IMR-90 (cell line): ENCODE results near the gene BRINP1. TPM values are rescaled to one million over a fixed set of nuclear protein-coding genes. Genes with fewer than 3 reads are reported as not detected.

Source experiments
- ATAC-seq: fragments of 200-7000 bp; cut with Tn5 transposase; 2 replicates; pipeline ENCODE4 v1.9.1; 2020; ENCODE audit warnings: low read depth, mild to moderate bottlenecking, moderate library complexity
- BruUV-seq: library from RNA; stranded (reverse); fragments of 400-500 nt; replicated peaks from 2 replicates; lab custom pipeline; 2021; lab: Mats Ljungman, UMichigan
- CTCF ChIA-PET: fragments of 300-600 bp; formaldehyde crosslinking; extraction: SDS; loops from one replicate; lab custom pipeline; 2021; ENCODE audit warnings: antibody characterized with exemption; lab: Yijun Ruan, JAX
- POLR2A ChIA-PET: fragments of 300-600 bp; sonication (Branson Sonifier 250); formaldehyde crosslinking; loops from one replicate; lab custom pipeline; 2022; ENCODE audit warnings: antibody characterized with exemption; ENCODE audit not compliant: unreplicated experiment; lab: Charles Lee
- DNase-seq: peaks from one replicate; pipeline ENCODE4 v3.0.0; 2013
- H2AFZ ChIP-seq: replicated peaks from 2 replicates; pipeline ENCODE3; 2013; ENCODE audit warnings: low read length, mild to moderate bottlenecking; ENCODE audit not compliant: poor library complexity
- H2AK5ac ChIP-seq: 2 replicates; pipeline ENCODE4 v1.6.1; 2013; ENCODE audit warnings: low read depth, low read length, inconsistent platforms
- H2AK9ac ChIP-seq: replicated peaks from 2 replicates; pipeline ENCODE3; 2013; ENCODE audit warnings: mild to moderate bottlenecking, low read depth, low read length, moderate library complexity; ENCODE audit not compliant: poor library complexity
- H2BK120ac ChIP-seq: 2 replicates; pipeline ENCODE4 v1.6.1; 2013; ENCODE audit warnings: low read depth, low read length, inconsistent platforms
- H2BK15ac ChIP-seq: 3 replicates; pipeline ENCODE4 v1.6.1; 2013; ENCODE audit warnings: low read depth, low read length, inconsistent platforms
- H2BK20ac ChIP-seq: 2 replicates; pipeline ENCODE4 v1.6.1; 2013; ENCODE audit warnings: low read depth, mild to moderate bottlenecking, inconsistent platforms, low read length, moderate library complexity
- H2BK5ac ChIP-seq: 2 replicates; pipeline ENCODE4 v1.6.1; 2013; ENCODE audit warnings: mild to moderate bottlenecking, low read depth, low read length, inconsistent platforms; ENCODE audit not compliant: poor library complexity, severe bottlenecking
- H3K14ac ChIP-seq: replicated peaks from 2 replicates; pipeline ENCODE4 v1.6.1; 2013; ENCODE audit warnings: low read depth, low read length, inconsistent platforms
- H3K18ac ChIP-seq: 2 replicates; pipeline ENCODE4 v1.6.1; 2013; ENCODE audit warnings: low read depth, low read length, control low read depth
- H3K23ac ChIP-seq: 2 replicates; pipeline ENCODE4 v1.6.1; 2013; ENCODE audit warnings: low read depth, low read length, inconsistent platforms
- H3K27ac ChIP-seq: 2 replicates; pipeline ENCODE4 v1.5.1; 2013; ENCODE audit warnings: mild to moderate bottlenecking, control low read depth, low read length; ENCODE audit not compliant: insufficient read depth
- H3K27me3 ChIP-seq: 2 replicates; pipeline ENCODE4 v1.6.1; 2013; ENCODE audit warnings: low read length; ENCODE audit not compliant: control insufficient read depth, insufficient read depth
- H3K36me3 ChIP-seq: 2 replicates; pipeline ENCODE4 v1.6.1; 2013; ENCODE audit warnings: low read length, mixed read lengths; ENCODE audit not compliant: control insufficient read depth, insufficient read depth
- H3K4ac ChIP-seq: 2 replicates; pipeline ENCODE4 v1.6.1; 2013; ENCODE audit warnings: low read depth, low read length, inconsistent platforms
- H3K4me1 ChIP-seq: 2 replicates; pipeline ENCODE4 v1.6.1; 2013; ENCODE audit warnings: low read length, mixed read lengths; ENCODE audit not compliant: control insufficient read depth, insufficient read depth
- H3K4me2 ChIP-seq: 2 replicates; pipeline ENCODE4 v1.6.1; 2013; ENCODE audit warnings: low read depth, mild to moderate bottlenecking, control low read depth, low read length, moderate library complexity
- H3K4me3 ChIP-seq: 2 replicates; pipeline ENCODE4 v1.5.1; 2013; ENCODE audit warnings: low read depth, mild to moderate bottlenecking, control low read depth, low read length, moderate library complexity; ENCODE audit not compliant: insufficient read depth
- H3K56ac ChIP-seq: 2 replicates; pipeline ENCODE4 v1.6.1; 2013; ENCODE audit warnings: low read length, inconsistent platforms; ENCODE audit not compliant: insufficient read depth; ENCODE audit errors: extremely low read depth
- H3K79me1 ChIP-seq, 2 experiments: 2 replicates each; pipeline ENCODE4 v1.6.1; 2013; ENCODE audit warnings: low read length in 2 of 2, inconsistent platforms in 1 of 2, low read depth in 1 of 2
- H3K9ac ChIP-seq: 2 replicates; pipeline ENCODE4 v1.6.1; 2013; ENCODE audit warnings: low read depth, low read length, control low read depth
- H3K9me1 ChIP-seq: 2 replicates; pipeline ENCODE4 v1.6.1; 2013; ENCODE audit warnings: low read length, inconsistent platforms; ENCODE audit not compliant: insufficient read depth
- H3K9me3 ChIP-seq: 2 replicates; pipeline ENCODE4 v1.6.1; 2013; ENCODE audit warnings: low read length; ENCODE audit not compliant: control insufficient read depth, insufficient read depth
- H4K20me1 ChIP-seq: 2 replicates; pipeline ENCODE4 v1.6.1; 2013; ENCODE audit warnings: low read length, inconsistent platforms; ENCODE audit not compliant: insufficient read depth
- H4K5ac ChIP-seq: 2 replicates; pipeline ENCODE4 v1.6.1; 2013; ENCODE audit warnings: mild to moderate bottlenecking, low read depth, low read length, control low read depth
- H4K8ac ChIP-seq, 2 experiments: 2 replicates each; pipeline ENCODE4 v1.6.1; 2013; ENCODE audit warnings: low read depth in 2 of 2, low read length in 2 of 2, control low read depth in 1 of 2, inconsistent platforms in 1 of 2
- H4K91ac ChIP-seq: 2 replicates; pipeline ENCODE4 v1.6.1; 2013; ENCODE audit warnings: low read depth, low read length, inconsistent platforms; ENCODE audit not compliant: insufficient read depth
- POLR2A ChIP-seq: IDR thresholded peaks from 2 replicates; pipeline ENCODE4 v1.6.1; 2012; ENCODE audit warnings: mild to moderate bottlenecking, low read depth, low read length
- RFX5 ChIP-seq: IDR thresholded peaks from 2 replicates; pipeline ENCODE4 v1.8.0; 2012; ENCODE audit warnings: low read depth, mild to moderate bottlenecking, low read length, moderate library complexity
- WGBS, 2 experiments: methylation state at CpG; one replicate each; pipeline versions ENCODE4 v1.1.5 to v1.1.7; 2013; ENCODE audit warnings: missing lambda C conversion rate in 2 of 2; ENCODE audit not compliant: insufficient read length in 1 of 2; ENCODE audit errors: extremely low coverage in 2 of 2; 5-methylcytosine and 5-hydroxymethylcytosine counted together
- dilution Hi-C: fragments of 300-500 bp; cut with HindIII; formaldehyde crosslinking; loops from one replicate; pipeline ENCODE4 v1.14.3; 2018; ENCODE audit warnings: low sequenced_read_pairs; ENCODE audit not compliant: unreplicated experiment
- in situ Hi-C: fragments of 300-500 bp; cut with MboI; formaldehyde crosslinking; loops from 3 replicates; pipeline ENCODE4 v1.14.3; 2019; ENCODE audit warnings: low sequenced_read_pairs, inconsistent platforms, mixed read lengths
- intact Hi-C: fragments of 100-400 bp; cut with micrococcal nuclease; formaldehyde crosslinking; loops from 2 replicates; pipeline ENCODE4 v1.10.0; 2022
- polyA plus RNA-seq, 3 experiments: library from polyadenylated mRNA; depleted of rRNA; stranded (reverse); fragments of >200 nt; gene quantifications; 2 replicates each; pipeline ENCODE4 v1.2.3, GENCODE V29; 2012; ENCODE audit warnings: low replicate concordance in 1 of 3
- total RNA-seq: library from RNA; depleted of rRNA; stranded (reverse); fragments of >200 nt; gene quantifications from 2 replicates; pipeline ENCODE4 v1.2.3, GENCODE V29; 2012

BRINP1 gene
- total and polyA plus RNA-seq, 2 of the 4 experiments (the other 2 are of a cell fraction), result under 0.01 TPM; not detected in 1

DNA sequence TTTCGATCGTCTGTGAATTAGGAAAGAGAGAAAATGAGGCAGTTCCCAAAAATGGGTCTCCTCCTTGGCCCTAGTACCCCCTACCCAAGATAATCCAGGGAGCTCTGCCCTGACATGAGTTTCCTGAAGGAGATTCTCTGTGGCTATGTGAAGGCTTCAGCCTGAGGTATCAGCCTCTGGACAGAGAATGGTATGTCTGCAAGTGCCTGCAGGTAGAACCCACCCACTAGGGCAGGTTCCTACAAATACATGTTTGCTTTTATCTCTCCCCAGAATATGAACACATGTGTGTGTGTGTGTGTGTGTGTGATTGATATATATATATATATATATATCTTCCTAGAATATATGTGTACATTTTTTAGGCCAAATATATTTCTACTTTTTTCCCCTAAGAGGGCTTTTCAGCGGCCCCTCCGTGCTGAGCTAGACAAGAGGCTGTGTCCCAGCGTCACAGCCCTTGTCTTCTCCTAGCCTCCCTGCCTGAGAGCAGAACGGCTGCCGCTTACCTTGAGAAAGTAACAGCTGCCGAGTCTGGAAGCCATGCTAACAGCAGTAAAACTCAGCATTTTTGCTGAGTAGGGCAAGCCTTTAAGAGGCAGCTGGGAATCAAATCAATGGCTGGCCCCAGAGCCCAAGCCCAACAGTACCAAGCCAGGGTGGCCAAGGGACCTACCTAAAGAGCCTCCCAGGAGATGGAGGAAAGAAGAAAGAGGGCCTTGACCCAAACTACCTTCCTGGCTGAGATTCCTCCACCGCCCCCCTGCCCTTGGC, 2.1 kb downstream of the BRINP1 start:
- ChIA-PET POLR2A (no interaction called here), CTCF (no interaction called here)
- no peak overlapping the region for H2BK5ac ChIP-seq
- no peaks in the 10 kb centered on the region for H4K20me1 ChIP-seq
- 20% methylated on average over 1 of the region's 9 CpGs; no CpG with 5 or more reads in 1 of the 2 experiments for WGBS, 2 experiments
- no peak overlapping the region for H2BK120ac ChIP-seq
- H3K14ac ChIP-seq, result no peak overlapping the region
- in situ Hi-C loops (no loop called here), dilution Hi-C loops (no loop called here), intact Hi-C loops (loop anchor here (10.0 kb wide), 1 partner anchor 1722 kb away; no protein-coding TSS in a partner anchor)
- peaks cover 8% of the 10 kb centered on the region for H3K9me3 ChIP-seq
- H3K79me1 ChIP-seq, result no peaks in the 10 kb centered on the region
- no peak overlapping the region for H3K27ac ChIP-seq
- DNase-seq, result no peak
- ATAC-seq, result no peak
- no peaks in the 10 kb centered on the region for H3K4me1 ChIP-seq
- no peak overlapping the region for H2BK20ac ChIP-seq
- H3K4ac ChIP-seq, result no peak overlapping the region
- H2AFZ ChIP-seq, result no peak overlapping the region
- no peak overlapping the region for H3K4me3 ChIP-seq
- H3K27me3 ChIP-seq, result no peaks in the 10 kb centered on the region
- no peak overlapping the region for H3K9ac ChIP-seq
- H4K5ac ChIP-seq, result no peak overlapping the region
- no peak overlapping the region for H3K23ac ChIP-seq
- H4K8ac ChIP-seq, result no peak overlapping the region
- no peak overlapping the region for H2AK5ac ChIP-seq
- no peak overlapping the region for H2AK9ac ChIP-seq
- no peak overlapping the region for H3K18ac ChIP-seq
- H3K4me2 ChIP-seq, result no peak overlapping the region
- BruUV-seq, result no TSS peak
- H2BK15ac ChIP-seq, result no peak overlapping the region
- no peaks in the 10 kb centered on the region for H3K9me1 ChIP-seq
- H3K56ac ChIP-seq, result no peak overlapping the region
- no peak overlapping the region for H4K91ac ChIP-seq
- TF ChIP-seq POLR2A, result no peak
- TF ChIP-seq RFX5, result no peak
- no peaks in the 10 kb centered on the region for H3K36me3 ChIP-seq
